Measurements from ENCODE around the gene CHCHD3. TPM values are rescaled to one million over a fixed set of nuclear protein-coding genes. Genes with fewer than 3 reads are reported as not detected.

Gene CHCHD3
- total RNA-seq, 1 experiment from 2014 or later: 102 TPM

DNA sequence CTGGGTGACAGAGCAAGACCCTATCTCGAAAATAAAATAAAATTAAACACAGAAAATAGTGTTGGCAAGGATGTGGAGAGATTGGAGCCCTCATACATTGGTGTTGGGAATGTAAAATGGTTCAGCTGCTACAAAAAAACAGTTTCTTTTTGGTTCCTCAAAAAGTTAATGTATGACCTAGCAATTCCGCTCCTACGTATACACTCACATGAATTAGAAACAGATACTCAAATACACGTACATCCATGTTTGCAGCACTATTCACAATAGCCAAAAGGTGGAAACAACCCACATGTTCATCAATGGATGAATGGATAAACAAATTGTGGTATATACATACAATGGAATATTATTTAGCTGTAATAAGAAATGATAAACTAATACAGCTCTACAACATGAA is 28.4 kb upstream of the CHCHD3 start:
- peaks cover 26% of the 10 kb centered on the region for H3K27me3 Mint-ChIP-seq (ENCODE audit: insufficient read depth, unreplicated experiment)
- CTCF ChIA-PET: no interaction called here

DNA sequence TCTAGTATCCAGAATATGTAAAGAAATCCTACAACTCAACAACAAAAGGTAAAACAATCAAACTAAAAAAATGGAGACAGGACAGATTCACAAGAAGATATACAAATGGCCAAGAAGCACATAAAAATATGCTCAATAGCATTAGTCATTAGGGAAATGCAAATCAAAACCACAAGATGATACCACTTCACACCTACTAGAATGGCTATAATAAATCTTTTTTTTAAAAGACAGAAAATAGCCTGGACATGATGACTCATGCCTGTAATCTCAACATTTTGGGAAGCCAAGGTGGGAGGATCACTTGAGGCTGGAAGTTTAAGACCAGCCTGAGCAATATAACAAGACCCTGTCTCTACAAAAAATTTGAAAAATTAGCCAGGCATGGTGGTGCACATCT is 27.9 kb upstream of the CHCHD3 start:
- intact Hi-C loops (cut with micrococcal nuclease; ENCODE audit: unreplicated experiment): no loop called here
- Histone ChIP-seq H3K4me3 (ENCODE audit: low read depth, low read length) (no peak overlapping the region), H3K36me3 (ENCODE audit: control insufficient read depth, insufficient read depth, low read length) (no peaks in the 10 kb centered on the region), H3K9me3 (no peaks in the 10 kb centered on the region; the same call in 1 of the 2 replicates), H3K27me3 (replicated peaks; ENCODE audit: control insufficient read depth, insufficient read depth, low read length) (no peaks in the 10 kb centered on the region), H3K4me1 (no peaks in the 10 kb centered on the region)
- CTCF ChIA-PET: no interaction called here
- H3K9me3 Mint-ChIP-seq (ENCODE audit: unreplicated experiment): peaks cover 26% of the 10 kb centered on the region
- no peak overlapping the region for H3K4me3 Mint-ChIP-seq (ENCODE audit: unreplicated experiment)
- no TSS peak for BruUV-seq (replicated peaks)
- no peak for DNase-seq
- TF ChIP-seq, protein P1, sequence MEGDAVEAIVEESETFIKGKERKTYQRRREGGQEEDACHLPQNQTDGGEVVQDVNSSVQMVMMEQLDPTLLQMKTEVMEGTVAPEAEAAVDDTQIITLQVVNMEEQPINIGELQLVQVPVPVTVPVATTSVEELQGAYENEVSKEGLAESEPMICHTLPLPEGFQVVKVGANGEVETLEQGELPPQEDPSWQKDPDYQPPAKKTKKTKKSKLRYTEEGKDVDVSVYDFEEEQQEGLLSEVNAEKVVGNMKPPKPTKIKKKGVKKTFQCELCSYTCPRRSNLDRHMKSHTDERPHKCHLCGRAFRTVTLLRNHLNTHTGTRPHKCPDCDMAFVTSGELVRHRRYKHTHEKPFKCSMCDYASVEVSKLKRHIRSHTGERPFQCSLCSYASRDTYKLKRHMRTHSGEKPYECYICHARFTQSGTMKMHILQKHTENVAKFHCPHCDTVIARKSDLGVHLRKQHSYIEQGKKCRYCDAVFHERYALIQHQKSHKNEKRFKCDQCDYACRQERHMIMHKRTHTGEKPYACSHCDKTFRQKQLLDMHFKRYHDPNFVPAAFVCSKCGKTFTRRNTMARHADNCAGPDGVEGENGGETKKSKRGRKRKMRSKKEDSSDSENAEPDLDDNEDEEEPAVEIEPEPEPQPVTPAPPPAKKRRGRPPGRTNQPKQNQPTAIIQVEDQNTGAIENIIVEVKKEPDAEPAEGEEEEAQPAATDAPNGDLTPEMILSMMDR (IDR thresholded peaks at IDR 0.05; ENCODE audit: insufficient read depth in 1 of 2, low read depth in 1 of 2, low read length in 1 of 2, severe bottlenecking in 1 of 2, unreplicated experiment in 1 of 2): no peak
- H3K27me3 Mint-ChIP-seq (ENCODE audit: insufficient read depth, unreplicated experiment): peaks cover 25% of the 10 kb centered on the region
- no peak overlapping the region for H3K27ac Mint-ChIP-seq (ENCODE audit: unreplicated experiment)
- H3K36me3 Mint-ChIP-seq (ENCODE audit: insufficient read depth, unreplicated experiment): no peaks in the 10 kb centered on the region
- POLR2A ChIA-PET: no interaction called here
- H3K4me1 Mint-ChIP-seq (ENCODE audit: low read depth, unreplicated experiment): no peaks in the 10 kb centered on the region

More for the DNA sequence above, 28.4 kb upstream of the CHCHD3 start:
- Histone ChIP-seq H3K36me3 (ENCODE audit: control insufficient read depth, insufficient read depth, low read length) (no peaks in the 10 kb centered on the region), H3K4me1 (no peaks in the 10 kb centered on the region), H3K4me3 (ENCODE audit: low read depth, low read length) (no peak overlapping the region), H3K9me3 (no peaks in the 10 kb centered on the region; the same call in 1 of the 2 replicates), H3K27me3 (replicated peaks; ENCODE audit: control insufficient read depth, insufficient read depth, low read length) (no peaks in the 10 kb centered on the region)
- no TSS peak for BruUV-seq (replicated peaks)
- Mint-ChIP-seq H3K36me3 (ENCODE audit: insufficient read depth, unreplicated experiment) (no peaks in the 10 kb centered on the region), H3K27ac (ENCODE audit: unreplicated experiment) (no peak overlapping the region), H3K4me3 (ENCODE audit: unreplicated experiment) (no peak overlapping the region), H3K9me3 (ENCODE audit: unreplicated experiment) (peaks cover 26% of the 10 kb centered on the region), H3K4me1 (ENCODE audit: low read depth, unreplicated experiment) (no peaks in the 10 kb centered on the region)
- intact Hi-C loops (cut with micrococcal nuclease; ENCODE audit: unreplicated experiment): no loop called here
- TF ChIP-seq, protein P1 (IDR thresholded peaks at IDR 0.05; ENCODE audit: insufficient read depth in 1 of 2, low read depth in 1 of 2, low read length in 1 of 2, severe bottlenecking in 1 of 2, unreplicated experiment in 1 of 2): no peak
- no peak for DNase-seq
- POLR2A ChIA-PET: no interaction called here

DNA sequence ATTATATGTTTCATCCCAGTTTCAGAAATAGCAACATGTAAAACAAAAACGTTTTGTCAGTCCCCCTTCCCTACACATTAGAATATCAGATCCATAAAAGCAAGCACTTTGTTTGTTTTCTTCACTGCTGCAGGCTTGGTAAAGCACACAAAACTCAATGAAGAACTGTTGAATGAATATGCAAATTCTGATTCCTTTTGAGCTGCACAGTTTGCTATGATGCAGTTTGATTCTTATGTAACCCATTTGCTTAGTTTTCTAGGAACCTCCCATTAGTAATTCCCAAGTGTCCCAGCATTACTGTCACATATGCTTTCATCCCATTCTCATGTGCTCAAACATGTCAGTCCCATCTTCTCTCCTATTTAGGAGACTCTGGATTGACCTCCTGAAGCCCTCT is 26.1 kb upstream of the CHCHD3 start:
- no peak overlapping the region for H3K27ac Mint-ChIP-seq (ENCODE audit: unreplicated experiment)
- TF ChIP-seq, protein P1 (IDR thresholded peaks at IDR 0.05; ENCODE audit: insufficient read depth in 1 of 2, low read depth in 1 of 2, low read length in 1 of 2, severe bottlenecking in 1 of 2, unreplicated experiment in 1 of 2): no peak
- H3K27me3 Mint-ChIP-seq (ENCODE audit: insufficient read depth, unreplicated experiment): peaks cover 19% of the 10 kb centered on the region
- intact Hi-C loops (cut with micrococcal nuclease; ENCODE audit: unreplicated experiment): no loop called here
- H3K4me1 ChIP-seq: no peaks in the 10 kb centered on the region
- no peak overlapping the region for H3K4me3 Mint-ChIP-seq (ENCODE audit: unreplicated experiment)
- peaks cover 26% of the 10 kb centered on the region for H3K9me3 Mint-ChIP-seq (ENCODE audit: unreplicated experiment)
- POLR2A ChIA-PET: no interaction called here
- H3K27me3 ChIP-seq (replicated peaks; ENCODE audit: control insufficient read depth, insufficient read depth, low read length): no peaks in the 10 kb centered on the region
- H3K4me1 Mint-ChIP-seq (ENCODE audit: low read depth, unreplicated experiment): no peaks in the 10 kb centered on the region
- no peaks in the 10 kb centered on the region; the same call in 1 of the 2 replicates for H3K9me3 ChIP-seq
- H3K36me3 ChIP-seq (ENCODE audit: control insufficient read depth, insufficient read depth, low read length): no peaks in the 10 kb centered on the region
- no peak for DNase-seq
- no peak overlapping the region for H3K4me3 ChIP-seq (ENCODE audit: low read depth, low read length)
- H3K36me3 Mint-ChIP-seq (ENCODE audit: insufficient read depth, unreplicated experiment): no peaks in the 10 kb centered on the region
- no TSS peak for BruUV-seq (replicated peaks)
- CTCF ChIA-PET: no interaction called here
